Dedifferentiated amniotic fluid mesenchymal stem cell (primary cell): ENCODE data around the gene RABL6.
"Not testable (repeated sequence)": the region's sequence is repeated elsewhere in the genome, so short reads cannot be mapped to it uniquely, and the experiment has no call there.

Source experiments
- DNase-seq: peaks from one replicate; pipeline ENCODE4 v3.0.0-alpha.2; 2016; ENCODE audit errors: extremely low spot score

The RABL6 gene

GRCh38 chr9:136835162-136835931, 27.6 kb downstream of the RABL6 start:
- no peak for DNase-seq

- DNase-seq: no peak
These were observed 28.5 kb downstream of the RABL6 start for GRCh38 chr9:136835932-136836904.

GRCh38 chr9:136837146-136837855, 29.6 kb downstream of the RABL6 start:
- no peak for DNase-seq

- DNase-seq: not testable (repeated sequence)
These were observed 30.1 kb downstream of the RABL6 start for GRCh38 chr9:136837856-136838277.

- no peak for DNase-seq
These were observed 30.8 kb downstream of the RABL6 start for GRCh38 chr9:136838314-136839228.

GRCh38 chr9:136839229-136840139, 31.7 kb downstream of the RABL6 start:
- no peak for DNase-seq

GRCh38 chr9:136840140-136840876, 32.6 kb downstream of the RABL6 start:
- no peak for DNase-seq

- DNase-seq: no peak
These were observed 33.3 kb downstream of the RABL6 start for GRCh38 chr9:136840877-136841645.

- not testable (repeated sequence) for DNase-seq
These were observed 34.1 kb downstream of the RABL6 start for GRCh38 chr9:136841646-136842379.

- DNase-seq: peak; percentile 55
These were observed 34.7 kb downstream of the RABL6 start, which contains the start of gene AJM1 for GRCh38 chr9:136842380-136842948. AJM1 (plus strand) TSS chr9:136842478; CDS start chr9:136844415, 1,937 bp downstream.

- not testable (repeated sequence) for DNase-seq
These were observed 35.5 kb downstream of the RABL6 start for GRCh38 chr9:136843159-136843800.

- not testable (repeated sequence) for DNase-seq
These were observed 36.3 kb downstream of the RABL6 start for GRCh38 chr9:136843801-136844740.

- DNase-seq: no peak
These were observed 37.2 kb downstream of the RABL6 start for GRCh38 chr9:136844761-136845464.

- no peak for DNase-seq
These were observed 37.9 kb downstream of the RABL6 start for GRCh38 chr9:136845465-136846260.
